DMS153 treated with DMSO at 0.1 percent for 48 hours (cell line): Measurements from ENCODE around the gene TEAD1.

Source experiments
- DNase-seq: peaks from one replicate; lab custom pipeline; 2025; ENCODE audit not compliant: unreplicated experiment; lab: John Stamatoyannopoulos, UW

Gene TEAD1

GRCh38 chr11:12664385-12664784 is 9.8 kb upstream of the TEAD1 start:
- no peak for DNase-seq

- no peak for DNase-seq
Observed at GRCh38 chr11:12666915-12667314, 7.3 kb upstream of the TEAD1 start.

GRCh38 chr11:12667646-12668045 is 6.6 kb upstream of the TEAD1 start:
- no peak for DNase-seq

- no peak for DNase-seq
Observed at GRCh38 chr11:12668166-12668565, 6.1 kb upstream of the TEAD1 start.

- DNase-seq: no peak
Observed at GRCh38 chr11:12669930-12670329, 4.3 kb upstream of the TEAD1 start.

GRCh38 chr11:12671370-12671769 is 2.9 kb upstream of the TEAD1 start:
- no peak for DNase-seq

GRCh38 chr11:12673601-12673923 is 659 bp upstream of the TEAD1 start:
- DNase-seq: no peak

- no peak for DNase-seq
Observed at GRCh38 chr11:12674571-12674935, 332 bp downstream of the TEAD1 start.

GRCh38 chr11:12674936-12675696 is 895 bp downstream of the TEAD1 start:
- DNase-seq: peak; percentile 22

GRCh38 chr11:12675951-12676711 is 1.9 kb downstream of the TEAD1 start:
- DNase-seq: peak; percentile 60

- peak; percentile 63 for DNase-seq
Observed at GRCh38 chr11:12677131-12677530, 2.9 kb downstream of the TEAD1 start.

- DNase-seq: no peak
Observed at GRCh38 chr11:12678092-12678491, 3.9 kb downstream of the TEAD1 start.

- DNase-seq: no peak
Observed at GRCh38 chr11:12678991-12679390, 4.8 kb downstream of the TEAD1 start.

GRCh38 chr11:12679471-12679870 is 5.2 kb downstream of the TEAD1 start:
- DNase-seq: no peak

GRCh38 chr11:12680246-12680939 is 6.2 kb downstream of the TEAD1 start:
- peak; percentile 83 for DNase-seq

GRCh38 chr11:12680940-12681258 is 6.7 kb downstream of the TEAD1 start:
- no peak for DNase-seq

GRCh38 chr11:12681466-12681865 is 7.2 kb downstream of the TEAD1 start:
- DNase-seq: no peak

GRCh38 chr11:12682288-12682687 is 8.1 kb downstream of the TEAD1 start:
- DNase-seq: no peak

GRCh38 chr11:12682737-12683500 is 8.7 kb downstream of the TEAD1 start:
- DNase-seq: no peak

- DNase-seq: no peak
Observed at GRCh38 chr11:12683874-12684273, 9.7 kb downstream of the TEAD1 start.

GRCh38 chr11:12684315-12684714 is 10.1 kb downstream of the TEAD1 start:
- DNase-seq: no peak
